OCI-LY3 (cell line): ENCODE results near the gene ZXDC.

Experiments used
- EZH2phosphoT487 ChIP-seq: fragments of 200-600 bp; shearing (Covaris generic); IDR thresholded peaks from 2 replicates; pipeline ENCODE4 v1.6.1; 2018; ENCODE audit warnings: antibody characterized with exemption, mixed run types, low read depth
- TF ChIP-seq, protein P1 (sequence below): fragments of 200-600, 300-600 bp; sonication (generic); IDR thresholded peaks from 2 replicates; pipeline ENCODE4 v1.5.1; 2014; ENCODE audit warnings: antibody characterized with exemption, low read length, low read depth

- TF ChIP-seq, protein P1, sequence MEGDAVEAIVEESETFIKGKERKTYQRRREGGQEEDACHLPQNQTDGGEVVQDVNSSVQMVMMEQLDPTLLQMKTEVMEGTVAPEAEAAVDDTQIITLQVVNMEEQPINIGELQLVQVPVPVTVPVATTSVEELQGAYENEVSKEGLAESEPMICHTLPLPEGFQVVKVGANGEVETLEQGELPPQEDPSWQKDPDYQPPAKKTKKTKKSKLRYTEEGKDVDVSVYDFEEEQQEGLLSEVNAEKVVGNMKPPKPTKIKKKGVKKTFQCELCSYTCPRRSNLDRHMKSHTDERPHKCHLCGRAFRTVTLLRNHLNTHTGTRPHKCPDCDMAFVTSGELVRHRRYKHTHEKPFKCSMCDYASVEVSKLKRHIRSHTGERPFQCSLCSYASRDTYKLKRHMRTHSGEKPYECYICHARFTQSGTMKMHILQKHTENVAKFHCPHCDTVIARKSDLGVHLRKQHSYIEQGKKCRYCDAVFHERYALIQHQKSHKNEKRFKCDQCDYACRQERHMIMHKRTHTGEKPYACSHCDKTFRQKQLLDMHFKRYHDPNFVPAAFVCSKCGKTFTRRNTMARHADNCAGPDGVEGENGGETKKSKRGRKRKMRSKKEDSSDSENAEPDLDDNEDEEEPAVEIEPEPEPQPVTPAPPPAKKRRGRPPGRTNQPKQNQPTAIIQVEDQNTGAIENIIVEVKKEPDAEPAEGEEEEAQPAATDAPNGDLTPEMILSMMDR: no peak
- TF ChIP-seq EZH2phosphoT487: no peak
Observed at GRCh38 chr3:126399351-126399735, 76.3 kb downstream of the ZXDC start.
